Smooth muscle cell (in vitro differentiated cells): ENCODE measurements around the gene COLEC11. TPM values are rescaled to one million over a fixed set of nuclear protein-coding genes. Genes with fewer than 3 reads are reported as not detected.

Experiments used
- DNase-seq: peaks from one replicate; lab custom pipeline; 2025; ENCODE audit not compliant: unreplicated experiment; lab: John Stamatoyannopoulos, UW
- H2AFZ ChIP-seq: fragments of 200-600 bp; sonication (generic); 2 replicates; pipeline ENCODE4 v1.6.0; 2016; ENCODE audit warnings: antibody characterized with exemption, low read depth, mild to moderate bottlenecking
- H3F3A ChIP-seq: fragments of 200-600 bp; sonication (generic); 2 replicates; pipeline ENCODE4 v1.6.0; 2017; ENCODE audit warnings: antibody characterized with exemption, low read depth
- H3K27ac ChIP-seq: fragments of 200-600 bp; sonication (generic); 2 replicates; pipeline ENCODE4 v1.5.1; 2016; ENCODE audit warnings: low read depth, mild to moderate bottlenecking
- H3K27me3 ChIP-seq: fragments of 200-600 bp; sonication (generic); 2 replicates; pipeline ENCODE4 v1.6.1; 2016; ENCODE audit warnings: low read depth, mild to moderate bottlenecking
- H3K36me3 ChIP-seq: fragments of 200-600 bp; sonication (generic); 2 replicates; pipeline ENCODE4 v1.5.1; 2016; ENCODE audit warnings: low read depth
- H3K4me1 ChIP-seq: fragments of 200-600 bp; sonication (generic); 2 replicates; pipeline ENCODE4 v1.5.1; 2016; ENCODE audit warnings: low read depth
- H3K4me2 ChIP-seq: fragments of 200-600 bp; sonication (generic); 2 replicates; pipeline ENCODE4 v1.6.0; 2016; ENCODE audit warnings: mild to moderate bottlenecking
- H3K4me3 ChIP-seq: fragments of 200-600 bp; sonication (generic); 2 replicates; pipeline ENCODE4 v1.5.1; 2016; ENCODE audit warnings: mild to moderate bottlenecking
- H3K79me2 ChIP-seq: fragments of 200-600 bp; sonication (generic); 2 replicates; pipeline ENCODE4 v1.6.0; 2016; ENCODE audit warnings: low read depth, mild to moderate bottlenecking
- H3K9ac ChIP-seq: fragments of 200-600 bp; sonication (generic); 2 replicates; pipeline ENCODE4 v1.6.0; 2016; ENCODE audit warnings: low read depth
- H3K9me3 ChIP-seq: fragments of 200-600 bp; sonication (generic); replicated peaks from 2 replicates; pipeline ENCODE4 v1.5.1; 2016; ENCODE audit warnings: low read depth
- H4K20me1 ChIP-seq: fragments of 200-600 bp; sonication (generic); 2 replicates; pipeline ENCODE4 v1.6.0; 2016; ENCODE audit warnings: low read depth
- WGBS: methylation state at CpG from one replicate; pipeline ENCODE4 v1.1.7; 2016; ENCODE audit warnings: low lambda C conversion rate; 5-methylcytosine and 5-hydroxymethylcytosine counted together
- polyA plus RNA-seq: library from polyadenylated mRNA; unstranded; fragments of >200 nt; fragmentation: Nextera tagmentation; extraction: Ambion mirVana; gene quantifications from 2 replicates; pipeline ENCODE4 v1.2.1, GENCODE V29; 2016
- total RNA-seq: library from RNA; depleted of rRNA; stranded (reverse); fragments of >200 nt; gene quantifications from 2 replicates; pipeline ENCODE4 v1.2.3, GENCODE V29; 2014
- TF ChIP-seq, protein P1 (sequence below): fragments of 200-600 bp; sonication (generic); IDR thresholded peaks from 2 replicates; pipeline ENCODE4 v1.5.1; 2017; ENCODE audit warnings: borderline replicate concordance, mild to moderate bottlenecking, antibody characterized with exemption; ENCODE audit not compliant: insufficient read depth, poor library complexity, severe bottlenecking

The COLEC11 gene
- total and polyA plus RNA-seq, 2 experiments from 2014 or later = 18.1 to 30.8 TPM

GRCh38 chr2:3654011-3654410 is 59.1 kb downstream of the COLEC11 start:
- Histone ChIP-seq H3K4me1 (peaks cover 14% of the 10 kb centered on the region), H3K36me3 (no peaks in the 10 kb centered on the region), H3K9me3 (no peaks in the 10 kb centered on the region), H4K20me1 (no peaks in the 10 kb centered on the region), H3K4me2 (no peak overlapping the region), H3K4me3 (no peak overlapping the region), H3K27me3 (no peaks in the 10 kb centered on the region), H3K79me2 (no peaks in the 10 kb centered on the region), H3K9ac (no peak overlapping the region), H3F3A (peaks cover 4% of the 10 kb centered on the region), H3K27ac (no peak overlapping the region), H2AFZ (no peak overlapping the region)
- WGBS = 96% methylated on average over 10 of the region's 10 CpGs
- no peak for DNase-seq
- TF ChIP-seq, protein P1, sequence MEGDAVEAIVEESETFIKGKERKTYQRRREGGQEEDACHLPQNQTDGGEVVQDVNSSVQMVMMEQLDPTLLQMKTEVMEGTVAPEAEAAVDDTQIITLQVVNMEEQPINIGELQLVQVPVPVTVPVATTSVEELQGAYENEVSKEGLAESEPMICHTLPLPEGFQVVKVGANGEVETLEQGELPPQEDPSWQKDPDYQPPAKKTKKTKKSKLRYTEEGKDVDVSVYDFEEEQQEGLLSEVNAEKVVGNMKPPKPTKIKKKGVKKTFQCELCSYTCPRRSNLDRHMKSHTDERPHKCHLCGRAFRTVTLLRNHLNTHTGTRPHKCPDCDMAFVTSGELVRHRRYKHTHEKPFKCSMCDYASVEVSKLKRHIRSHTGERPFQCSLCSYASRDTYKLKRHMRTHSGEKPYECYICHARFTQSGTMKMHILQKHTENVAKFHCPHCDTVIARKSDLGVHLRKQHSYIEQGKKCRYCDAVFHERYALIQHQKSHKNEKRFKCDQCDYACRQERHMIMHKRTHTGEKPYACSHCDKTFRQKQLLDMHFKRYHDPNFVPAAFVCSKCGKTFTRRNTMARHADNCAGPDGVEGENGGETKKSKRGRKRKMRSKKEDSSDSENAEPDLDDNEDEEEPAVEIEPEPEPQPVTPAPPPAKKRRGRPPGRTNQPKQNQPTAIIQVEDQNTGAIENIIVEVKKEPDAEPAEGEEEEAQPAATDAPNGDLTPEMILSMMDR = no peak

DNA sequence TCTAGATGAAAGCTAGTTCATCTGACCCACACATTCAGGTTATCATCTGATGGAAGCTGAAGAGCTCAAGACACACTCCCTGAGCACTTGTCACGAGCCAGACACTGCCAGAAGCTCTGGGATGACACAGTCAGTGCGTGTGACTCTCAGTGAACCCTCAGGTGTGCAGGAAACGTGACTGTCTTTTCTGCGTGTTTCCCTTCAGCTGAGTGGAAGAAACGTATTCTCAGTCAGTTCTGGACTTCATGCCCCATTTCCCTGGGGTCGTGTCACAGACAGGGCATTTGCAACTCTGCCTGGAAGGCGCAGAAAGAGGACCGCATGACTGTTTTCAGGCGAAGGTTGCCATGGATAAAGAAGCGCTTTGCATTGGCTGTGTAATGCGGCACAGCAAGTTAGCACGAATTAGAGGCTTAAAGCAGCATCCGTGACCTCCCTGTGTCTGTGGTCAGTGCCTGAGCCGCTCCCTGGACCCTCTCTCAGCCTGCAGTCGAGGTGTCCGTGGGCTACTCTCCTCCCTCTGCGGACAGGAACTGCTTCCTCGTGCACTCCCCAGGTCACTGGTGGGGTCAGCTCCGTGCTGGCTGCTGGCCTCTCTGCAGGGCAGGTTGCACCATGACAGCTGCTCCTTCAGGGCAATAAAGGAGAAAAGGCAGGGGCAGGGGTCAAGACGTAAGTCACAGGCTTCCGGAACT is 59.8 kb downstream of the COLEC11 start:
- H3K79me2 ChIP-seq = no peaks in the 10 kb centered on the region
- peaks cover 21% of the 10 kb centered on the region for H3K4me1 ChIP-seq
- no peak overlapping the region for H2AFZ ChIP-seq
- H3K4me2 ChIP-seq = no peak overlapping the region
- H3K9ac ChIP-seq = no peak overlapping the region
- peaks cover 4% of the 10 kb centered on the region for H3F3A ChIP-seq
- DNase-seq = no peak
- no peaks in the 10 kb centered on the region for H3K9me3 ChIP-seq
- no peaks in the 10 kb centered on the region for H3K36me3 ChIP-seq
- TF ChIP-seq, protein P1 = no peak
- WGBS = 90% methylated on average over 21 of the region's 21 CpGs
- no peak overlapping the region for H3K27ac ChIP-seq
- no peaks in the 10 kb centered on the region for H3K27me3 ChIP-seq
- no peak overlapping the region for H3K4me3 ChIP-seq
- no peaks in the 10 kb centered on the region for H4K20me1 ChIP-seq

DNA sequence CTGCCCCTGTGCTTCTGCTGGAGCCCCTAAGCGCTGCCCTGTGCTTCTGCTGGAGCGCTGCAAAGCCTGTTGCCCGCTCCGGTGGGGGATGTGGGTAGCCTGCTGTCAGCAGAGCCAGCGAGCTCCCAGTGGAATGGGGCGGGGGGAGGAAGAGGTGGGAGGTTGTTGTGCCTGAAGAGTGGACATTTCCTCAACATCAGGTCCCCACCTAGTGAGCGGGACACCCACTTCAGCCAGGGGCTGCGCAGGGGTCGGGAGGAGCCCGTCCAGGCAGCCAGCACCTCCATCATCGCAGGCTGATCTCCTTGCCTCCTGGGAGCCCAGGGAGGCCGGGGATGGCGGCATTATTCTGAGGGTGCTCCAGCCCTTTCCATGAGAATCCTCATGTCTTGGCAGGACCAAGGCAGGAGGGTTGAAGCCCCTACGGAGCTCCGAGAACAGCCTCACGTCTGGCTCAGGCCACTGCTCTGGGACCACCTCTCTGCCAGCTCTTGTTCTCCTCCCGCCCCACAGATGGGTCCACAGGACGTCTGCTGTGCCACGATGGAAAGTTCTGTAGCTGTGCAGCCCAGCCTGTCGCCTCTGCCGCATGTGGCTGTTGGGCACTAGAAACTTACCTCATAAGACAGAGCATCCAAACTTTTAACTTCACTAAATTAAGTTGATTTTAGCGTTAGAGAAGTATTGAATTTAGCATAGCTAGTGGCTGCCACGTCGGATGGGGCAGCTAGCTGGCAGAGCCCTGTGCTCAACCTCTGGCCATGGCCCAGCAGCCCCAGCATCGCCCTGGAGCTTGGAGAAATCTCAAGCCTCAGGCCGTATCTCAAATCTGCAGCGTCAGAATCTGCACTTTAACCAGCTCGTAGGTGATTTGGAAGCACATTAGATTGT is 61.2 kb downstream of the COLEC11 start:
- no peak overlapping the region for H3K9ac ChIP-seq
- no peak overlapping the region for H3K4me3 ChIP-seq
- WGBS = 90% methylated on average over 28 of the region's 28 CpGs
- H3K27ac ChIP-seq = no peak overlapping the region
- DNase-seq = no peak
- no peaks in the 10 kb centered on the region for H4K20me1 ChIP-seq
- H2AFZ ChIP-seq = no peak overlapping the region
- peaks cover 4% of the 10 kb centered on the region for H3F3A ChIP-seq
- H3K9me3 ChIP-seq = no peaks in the 10 kb centered on the region
- no peaks in the 10 kb centered on the region for H3K36me3 ChIP-seq
- TF ChIP-seq, protein P1 = no peak
- H3K4me1 ChIP-seq = peaks cover 19% of the 10 kb centered on the region
- no peaks in the 10 kb centered on the region for H3K27me3 ChIP-seq
- H3K4me2 ChIP-seq = peak overlapping the region; percentile 33
- no peaks in the 10 kb centered on the region for H3K79me2 ChIP-seq
